Subcutaneous adipose tissue (tissue), 4 donors: ENCODE measurements around the gene RABL6. TPM values are rescaled to one million over a fixed set of nuclear protein-coding genes. Genes with fewer than 3 reads are reported as not detected.

Source experiments
- total RNA-seq, 4 donors: library from RNA; depleted of rRNA; stranded (reverse); fragments of >200 nt; gene quantifications; one replicate each; pipeline ENCODE4 v1.1.0, GENCODE V29; 2016
- TF ChIP-seq, protein P1 (sequence below): fragments of 450-650 bp; IDR thresholded peaks from one replicate; pipeline ENCODE4 v1.5.1; 2016; ENCODE audit warnings: low read depth, mild to moderate bottlenecking, control low read depth, antibody characterized with exemption, moderate library complexity

RABL6 gene
- total RNA-seq, 4 donors from 2014 or later, result 29.4 to 78.2 (median 33.4) TPM

DNA sequence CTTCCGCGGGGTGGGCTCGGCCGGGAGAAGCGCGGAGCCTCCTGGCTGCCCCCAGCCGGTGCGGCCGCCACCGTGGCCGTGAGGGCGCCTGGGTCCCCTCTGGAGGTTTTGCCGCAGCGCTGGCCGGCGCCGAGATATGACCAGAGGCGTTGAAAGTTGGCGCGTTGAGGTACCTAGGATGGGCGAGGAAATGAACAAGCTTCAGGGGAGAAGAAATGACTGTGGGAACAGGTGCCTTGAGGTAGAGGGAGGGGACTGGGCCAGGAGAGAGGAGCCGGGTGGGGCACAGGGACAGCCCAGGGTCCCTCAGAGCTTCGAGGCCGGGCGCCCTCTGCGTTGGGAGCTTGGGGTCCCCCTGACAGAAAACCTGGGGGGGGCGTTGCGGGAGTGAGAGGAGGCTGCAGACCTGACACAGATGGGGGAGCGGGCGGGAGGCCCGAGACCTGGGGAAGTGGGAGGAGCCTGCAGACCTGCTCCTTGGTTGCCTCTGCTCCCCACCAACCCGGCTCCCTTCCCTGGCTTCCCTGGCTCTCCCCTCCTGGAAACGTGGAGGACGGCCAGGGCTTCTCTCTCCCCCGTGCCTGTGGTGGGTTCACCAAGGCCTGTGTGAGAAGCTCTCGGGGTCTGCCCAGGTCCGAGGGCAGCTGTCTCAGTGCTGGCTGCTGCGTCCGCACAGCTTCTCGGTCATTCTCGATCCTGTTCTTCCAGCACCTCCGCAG, 14.2 kb downstream of the RABL6 start:
- TF ChIP-seq, protein P1, sequence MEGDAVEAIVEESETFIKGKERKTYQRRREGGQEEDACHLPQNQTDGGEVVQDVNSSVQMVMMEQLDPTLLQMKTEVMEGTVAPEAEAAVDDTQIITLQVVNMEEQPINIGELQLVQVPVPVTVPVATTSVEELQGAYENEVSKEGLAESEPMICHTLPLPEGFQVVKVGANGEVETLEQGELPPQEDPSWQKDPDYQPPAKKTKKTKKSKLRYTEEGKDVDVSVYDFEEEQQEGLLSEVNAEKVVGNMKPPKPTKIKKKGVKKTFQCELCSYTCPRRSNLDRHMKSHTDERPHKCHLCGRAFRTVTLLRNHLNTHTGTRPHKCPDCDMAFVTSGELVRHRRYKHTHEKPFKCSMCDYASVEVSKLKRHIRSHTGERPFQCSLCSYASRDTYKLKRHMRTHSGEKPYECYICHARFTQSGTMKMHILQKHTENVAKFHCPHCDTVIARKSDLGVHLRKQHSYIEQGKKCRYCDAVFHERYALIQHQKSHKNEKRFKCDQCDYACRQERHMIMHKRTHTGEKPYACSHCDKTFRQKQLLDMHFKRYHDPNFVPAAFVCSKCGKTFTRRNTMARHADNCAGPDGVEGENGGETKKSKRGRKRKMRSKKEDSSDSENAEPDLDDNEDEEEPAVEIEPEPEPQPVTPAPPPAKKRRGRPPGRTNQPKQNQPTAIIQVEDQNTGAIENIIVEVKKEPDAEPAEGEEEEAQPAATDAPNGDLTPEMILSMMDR, result no peak

DNA sequence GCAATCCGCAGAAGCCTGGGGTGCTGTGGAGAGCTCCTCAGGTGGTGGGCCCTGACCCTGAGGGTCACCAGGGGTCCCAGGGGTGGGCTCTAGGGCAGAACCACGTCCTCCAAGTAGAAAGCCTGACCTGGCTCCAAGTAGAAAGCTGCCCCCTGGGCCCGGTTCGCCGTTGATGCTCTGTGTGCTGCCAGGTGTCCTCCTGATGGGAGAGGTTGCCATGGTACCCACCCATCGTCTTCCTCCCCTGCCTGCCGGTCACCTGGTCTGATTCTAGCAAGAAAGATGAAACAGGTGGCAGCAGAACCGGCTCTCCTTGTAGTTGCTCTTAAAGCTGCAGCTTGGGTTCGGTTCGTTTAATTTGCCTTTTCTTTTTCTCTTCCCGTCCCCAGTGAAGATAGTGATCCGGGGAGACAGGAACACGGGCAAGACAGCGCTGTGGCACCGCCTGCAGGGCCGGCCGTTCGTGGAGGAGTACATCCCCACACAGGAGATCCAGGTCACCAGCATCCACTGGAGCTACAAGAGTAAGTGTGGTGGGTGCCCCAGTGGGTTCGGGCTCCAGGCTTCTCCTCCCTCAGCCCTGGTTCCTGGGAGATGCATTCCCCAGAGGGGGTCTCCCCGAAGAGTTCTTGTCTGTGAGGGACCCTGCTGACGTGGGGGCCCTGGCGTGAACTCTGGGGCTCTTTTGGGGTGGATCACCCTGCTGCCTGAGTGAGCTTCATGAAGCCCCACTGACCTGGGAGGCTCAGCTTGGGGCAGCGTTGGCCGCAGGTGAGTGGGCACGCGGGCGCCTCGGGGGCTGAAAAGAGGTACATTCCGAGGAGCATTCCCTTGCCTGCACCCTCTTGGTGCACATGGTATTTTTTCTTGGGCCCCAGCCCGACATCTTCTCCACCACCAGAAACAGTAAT, 15.6 kb downstream of the RABL6 start:
- TF ChIP-seq, protein P1, result no peak

DNA sequence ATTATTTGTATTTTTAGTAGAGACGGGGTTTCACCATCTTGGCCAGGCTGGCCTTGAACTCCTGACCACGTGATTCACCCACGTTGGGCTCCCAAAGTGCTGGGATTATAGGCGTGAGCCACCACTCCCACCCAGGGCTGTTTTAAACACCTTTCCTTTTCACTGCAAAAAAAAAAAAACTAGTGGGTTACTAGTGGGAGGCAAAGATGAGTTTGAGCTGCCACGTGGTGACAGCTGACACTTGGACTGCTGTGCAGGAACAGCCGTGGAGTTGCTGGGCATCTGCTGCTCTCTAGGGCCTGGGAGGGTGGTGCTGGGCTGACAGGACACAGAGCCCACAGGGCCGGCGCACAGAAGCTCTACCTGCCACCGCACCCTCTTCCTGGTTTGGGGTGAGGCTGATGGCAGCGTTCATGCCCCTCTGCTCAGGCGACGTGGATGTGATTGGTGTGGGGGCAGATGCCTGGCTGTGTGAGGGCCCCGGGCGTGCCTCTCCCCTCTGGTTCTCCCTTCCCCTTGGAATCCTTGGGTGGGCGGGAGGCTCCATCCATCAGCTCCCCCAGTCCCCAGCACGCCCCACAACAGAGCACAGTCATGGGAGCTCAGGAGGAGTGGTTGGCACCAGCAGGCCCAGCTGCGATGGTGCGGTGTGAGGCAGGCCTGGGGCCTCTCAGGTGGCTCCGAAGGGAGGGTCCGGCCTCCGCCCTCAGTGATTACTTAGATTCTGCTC, 16.9 kb downstream of the RABL6 start:
- TF ChIP-seq, protein P1, result no peak

DNA sequence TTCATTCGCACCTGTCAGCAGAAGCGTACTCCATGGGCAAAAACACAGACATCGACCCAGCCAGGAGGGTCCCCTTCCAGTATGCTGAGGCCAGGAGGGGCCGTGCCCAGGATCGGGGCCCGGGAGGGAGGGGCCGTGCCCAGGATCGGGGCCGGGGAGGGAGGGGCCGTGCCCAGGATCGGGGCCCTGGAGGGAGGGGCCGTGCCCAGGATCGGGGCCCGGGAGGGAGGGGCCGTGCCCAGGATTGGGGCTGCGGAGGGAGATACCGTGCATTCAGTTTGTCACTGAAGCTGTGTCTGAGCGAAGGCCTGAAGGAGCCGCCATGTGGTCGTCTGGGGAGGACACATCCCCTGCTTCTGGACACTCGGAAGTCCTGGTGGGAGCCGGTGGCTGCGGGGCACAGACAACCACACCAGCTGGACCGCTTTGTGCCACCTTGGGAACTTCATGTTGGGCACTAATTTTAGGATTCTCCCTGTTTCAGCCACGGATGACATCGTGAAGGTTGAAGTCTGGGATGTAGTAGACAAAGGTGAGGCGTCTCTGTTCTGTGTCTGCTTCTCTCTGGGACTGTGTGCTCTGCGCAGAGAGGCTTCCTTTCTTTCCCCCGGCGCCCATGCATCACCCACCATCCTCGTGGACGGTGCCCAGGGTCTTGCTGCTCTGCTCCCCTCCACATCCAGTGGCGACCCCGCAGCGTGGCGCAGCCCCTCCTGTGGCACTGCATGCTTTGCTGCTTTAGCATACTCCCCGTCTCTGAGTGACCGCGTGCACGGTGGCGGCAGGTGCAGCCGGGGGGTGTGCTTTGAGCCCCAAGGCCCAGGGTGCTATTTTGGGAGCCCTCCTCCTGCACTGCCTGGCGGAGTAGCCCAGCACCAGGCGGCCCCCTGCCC, 17.8 kb downstream of the RABL6 start:
- TF ChIP-seq, protein P1, result no peak

DNA sequence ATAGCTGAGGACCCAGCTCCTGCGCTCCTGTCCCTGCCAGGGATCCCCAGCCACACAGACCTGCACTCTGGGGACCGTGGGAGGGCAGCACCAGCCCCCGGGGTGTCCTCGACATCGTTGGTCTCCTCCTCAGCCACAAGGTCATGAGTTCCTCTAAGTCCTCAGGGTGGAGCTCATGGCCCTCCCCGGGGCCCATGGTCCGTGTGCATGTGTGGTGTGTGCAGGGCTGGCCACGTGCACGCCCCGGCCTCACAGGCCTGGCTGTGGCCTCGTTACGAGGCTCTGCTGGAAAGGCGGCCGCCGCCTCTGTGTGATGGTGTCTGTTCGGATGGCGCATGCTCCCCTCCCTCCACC, 18.4 kb downstream of the RABL6 start:
- TF ChIP-seq, protein P1, result no peak

DNA sequence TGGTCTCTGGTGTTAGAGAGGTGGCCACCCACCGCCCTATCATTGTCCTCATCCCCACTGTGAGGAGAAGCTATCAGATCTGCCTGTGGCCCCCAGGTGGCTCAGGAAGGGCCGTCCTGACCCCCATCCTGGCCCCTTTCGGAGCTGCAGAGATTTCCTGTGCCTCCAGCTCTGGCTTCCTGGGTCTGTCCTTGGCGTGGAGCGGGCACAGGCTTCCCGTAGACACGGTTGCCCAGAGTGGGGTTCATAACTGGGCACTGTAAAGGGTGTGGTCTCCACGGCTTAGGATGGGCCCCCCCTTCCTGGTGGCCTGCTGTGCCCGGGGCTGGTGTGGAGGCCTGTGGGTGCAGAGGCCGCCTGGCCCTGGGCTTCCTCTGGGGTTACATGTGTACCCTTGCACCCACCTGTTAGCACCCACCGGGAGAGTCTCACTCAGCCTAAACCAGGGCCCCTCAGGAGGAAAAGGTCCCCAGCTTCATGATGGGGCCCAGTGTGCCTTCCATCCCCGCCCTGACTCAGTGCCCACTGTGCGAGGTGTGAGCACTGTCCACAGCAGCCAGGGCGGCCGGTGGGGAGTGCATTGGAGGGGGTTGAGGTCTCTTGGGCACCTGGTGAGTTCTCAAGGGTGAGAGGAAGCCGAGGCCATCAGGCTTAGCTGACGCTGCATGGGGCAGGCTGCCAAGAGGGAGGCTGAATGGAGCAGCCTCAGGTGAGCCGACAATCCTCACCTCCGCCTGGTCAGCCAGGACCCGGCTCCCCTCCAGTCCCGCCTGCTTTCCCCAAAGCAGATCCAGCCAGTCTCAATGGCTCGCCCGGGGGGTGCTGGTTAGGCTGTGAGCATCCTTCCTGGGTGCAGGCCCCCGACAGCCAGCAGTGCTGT, 19.2 kb downstream of the RABL6 start:
- TF ChIP-seq, protein P1, result no peak
